Fibroblast of lung (primary cell): Measurements from ENCODE around the gene ILDR1. TPM values are rescaled to one million over a fixed set of nuclear protein-coding genes. Genes with fewer than 3 reads are reported as not detected.

Experiments used
- DNase-seq, 2 donors: peaks; one replicate each; pipeline versions ENCODE4 v3.0.0 to v3.0.0-alpha.2; 2010; ENCODE audit warnings: low read depth in 2 of 2
- H2AFZ ChIP-seq: 2 replicates; pipeline ENCODE4 v1.5.1; 2012; ENCODE audit warnings: low read length, control low read depth, inconsistent platforms
- H3K27ac ChIP-seq: 2 replicates; pipeline ENCODE4 v1.5.1; 2011; ENCODE audit warnings: low read length, control low read depth; ENCODE audit not compliant: insufficient read depth
- H3K27me3 ChIP-seq: 2 replicates; pipeline ENCODE4 v1.5.1; 2011; ENCODE audit warnings: mild to moderate bottlenecking, low read length; ENCODE audit not compliant: control insufficient read depth, insufficient read depth
- H3K36me3 ChIP-seq: 2 replicates; pipeline ENCODE4 v1.5.1; 2011; ENCODE audit warnings: low read length; ENCODE audit not compliant: control insufficient read depth, insufficient read depth
- H3K4me1 ChIP-seq: 2 replicates; pipeline ENCODE4 v1.5.1; 2011; ENCODE audit warnings: low read length; ENCODE audit not compliant: control insufficient read depth, insufficient read depth; ENCODE audit errors: extremely low read depth
- H3K4me2 ChIP-seq: 2 replicates; pipeline ENCODE4 v1.5.1; 2011; ENCODE audit warnings: low read length, control low read depth; ENCODE audit not compliant: insufficient read depth; ENCODE audit errors: extremely low read depth
- H3K4me3 ChIP-seq, 4 experiments: fragments of 200-600 bp in 1 of 4; sonication (generic) in 1 of 4; replicated peaks in 1 of 4; 2 replicates each; pipeline ENCODE4 v1.5.1; 2011 to 2016; ENCODE audit warnings: low read length in 4 of 4, low read depth in 3 of 4, mild to moderate bottlenecking in 3 of 4, control low read depth in 2 of 4, inconsistent platforms in 1 of 4, mixed read lengths in 1 of 4; ENCODE audit not compliant: insufficient read depth in 1 of 4; ENCODE audit errors: control extremely low read depth in 1 of 4
- H3K79me2 ChIP-seq: 2 replicates; pipeline ENCODE4 v1.5.1; 2012; ENCODE audit warnings: mild to moderate bottlenecking, low read length, inconsistent platforms; ENCODE audit not compliant: control insufficient read depth, insufficient read depth
- H3K9ac ChIP-seq: 2 replicates; pipeline ENCODE4 v1.5.1; 2011; ENCODE audit warnings: mild to moderate bottlenecking, low read length, control low read depth; ENCODE audit not compliant: insufficient read depth
- H3K9me3 ChIP-seq: 2 replicates; pipeline ENCODE4 v1.5.1; 2012; ENCODE audit warnings: low read depth, low read length; ENCODE audit not compliant: control insufficient read depth, insufficient read depth
- H4K20me1 ChIP-seq: 2 replicates; pipeline ENCODE4 v1.5.1; 2011; ENCODE audit warnings: low read length; ENCODE audit not compliant: control insufficient read depth, insufficient read depth; ENCODE audit errors: extremely low read depth
- CTCF ChIP-seq, 2 donors: IDR thresholded peaks in 1 of 2; conservative IDR thresholded peaks in 1 of 2; 1 replicate in 1 of 2; 2 replicates in 1 of 2; pipeline ENCODE4 v1.5.1; 2011 to 2012; ENCODE audit warnings: low read length in 2 of 2, control low read depth in 1 of 2, inconsistent platforms in 1 of 2, low read depth in 1 of 2, mild to moderate bottlenecking in 1 of 2
- EZH2 ChIP-seq: IDR thresholded peaks from 2 replicates; pipeline ENCODE4 v1.5.1; 2012; ENCODE audit warnings: low read length, control low read depth, mild to moderate bottlenecking; ENCODE audit errors: missing control alignments
- polyA plus RNA-seq, 2 donors: library from polyadenylated mRNA; depleted of rRNA in 1 of 2; stranded (reverse) in 1 of 2; unstranded in 1 of 2; fragments of >200 nt; gene quantifications; 2 replicates each; pipeline ENCODE4 v1.2.1, GENCODE V29; 2011 to 2012; ENCODE audit warnings: missing spikeins in 1 of 2
- total RNA-seq: library from RNA; depleted of rRNA; stranded (reverse); fragments of >200 nt; gene quantifications from 2 replicates; pipeline ENCODE4 v1.2.1, GENCODE V29; 2014

Gene ILDR1
- total and polyA plus RNA-seq, 2 donors (not counting 1 experiment from before 2014, with no cell fraction given), result not detected

GRCh38 chr3:121975702-121976302 lies 46.2 kb downstream of the ILDR1 start:
- H3K27ac ChIP-seq, result no peak overlapping the region

GRCh38 chr3:121974601-121975111 lies 47.4 kb downstream of the ILDR1 start:
- H3K4me1 ChIP-seq, result no peaks in the 10 kb centered on the region
- no peaks in the 10 kb centered on the region for H3K79me2 ChIP-seq
- no peak overlapping the region for H2AFZ ChIP-seq
- TF ChIP-seq EZH2, result no peak
- TF ChIP-seq CTCF (conservative IDR thresholded peaks at IDR 0.05 in 1 of 2, IDR thresholded peaks at IDR 0.05 in 1 of 2; ENCODE audit: low read depth in 1 of 2, low read length in 2 of 2), result no peak
- H3K9me3 ChIP-seq, result no peaks in the 10 kb centered on the region
- H3K9ac ChIP-seq, result no peak overlapping the region
- H3K4me2 ChIP-seq, result no peak overlapping the region
- H4K20me1 ChIP-seq, result no peaks in the 10 kb centered on the region
- no peak overlapping the region for H3K4me3 ChIP-seq
- H3K27me3 ChIP-seq, result no peaks in the 10 kb centered on the region
- no peaks in the 10 kb centered on the region for H3K36me3 ChIP-seq
- peak in 1 of 2 donors; percentile 38 for DNase-seq
- H3K27ac ChIP-seq, result no peak overlapping the region

More at GRCh38 chr3:121975702-121976302, 46.2 kb downstream of the ILDR1 start:
- DNase-seq, result no peak
- Histone ChIP-seq H3K79me2 (no peaks in the 10 kb centered on the region), H3K27me3 (no peaks in the 10 kb centered on the region), H3K4me2 (no peak overlapping the region), H2AFZ (no peak overlapping the region), H3K9ac (no peak overlapping the region), H4K20me1 (no peaks in the 10 kb centered on the region), H3K4me3 (no peak overlapping the region), H3K4me1 (no peaks in the 10 kb centered on the region), H3K36me3 (no peaks in the 10 kb centered on the region), H3K9me3 (no peaks in the 10 kb centered on the region)
- TF ChIP-seq CTCF (conservative IDR thresholded peaks at IDR 0.05 in 1 of 2, IDR thresholded peaks at IDR 0.05 in 1 of 2; ENCODE audit: low read depth in 1 of 2, low read length in 2 of 2) (no peak), EZH2 (no peak)

DNA sequence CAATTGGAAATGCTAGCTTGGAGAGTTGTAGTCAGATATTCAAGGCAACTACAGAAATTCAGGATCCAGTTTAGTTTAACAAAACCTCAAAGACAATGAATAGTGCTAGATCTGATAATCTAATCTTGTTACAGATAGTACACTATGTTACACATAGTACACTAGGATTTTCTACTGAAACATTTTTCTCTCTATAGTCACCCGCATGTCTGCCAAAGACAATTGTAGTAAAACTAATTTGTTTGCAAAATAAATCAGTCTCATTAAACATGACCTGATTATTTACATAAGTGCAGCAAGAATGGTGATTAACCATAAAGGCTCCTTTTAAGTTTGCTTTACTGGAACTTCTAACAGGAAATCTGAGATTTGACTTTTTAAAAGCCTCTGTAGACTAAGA lies 52.0 kb downstream of the ILDR1 start:
- H3K36me3 ChIP-seq, result no peaks in the 10 kb centered on the region
- no peaks in the 10 kb centered on the region for H3K4me1 ChIP-seq
- H3K4me3 ChIP-seq, result no peak overlapping the region
- no peak overlapping the region for H2AFZ ChIP-seq
- H3K79me2 ChIP-seq, result no peaks in the 10 kb centered on the region
- TF ChIP-seq CTCF (conservative IDR thresholded peaks at IDR 0.05 in 1 of 2, IDR thresholded peaks at IDR 0.05 in 1 of 2; ENCODE audit: low read depth in 1 of 2, low read length in 2 of 2) (no peak), EZH2 (no peak)
- no peak overlapping the region for H3K9ac ChIP-seq
- H3K9me3 ChIP-seq, result no peaks in the 10 kb centered on the region
- H3K4me2 ChIP-seq, result no peak overlapping the region
- no peaks in the 10 kb centered on the region for H4K20me1 ChIP-seq
- DNase-seq, result peak in 1 of 2 donors; percentile 52
- H3K27ac ChIP-seq, result no peak overlapping the region
- no peaks in the 10 kb centered on the region for H3K27me3 ChIP-seq
